Fibroblast of upper back skin (primary cell): ENCODE data around the gene PNO1.

ENCODE experiments used
- DNase-seq: peaks from one replicate; pipeline ENCODE4 v3.0.0-alpha.2; 2013

The PNO1 gene

DNA sequence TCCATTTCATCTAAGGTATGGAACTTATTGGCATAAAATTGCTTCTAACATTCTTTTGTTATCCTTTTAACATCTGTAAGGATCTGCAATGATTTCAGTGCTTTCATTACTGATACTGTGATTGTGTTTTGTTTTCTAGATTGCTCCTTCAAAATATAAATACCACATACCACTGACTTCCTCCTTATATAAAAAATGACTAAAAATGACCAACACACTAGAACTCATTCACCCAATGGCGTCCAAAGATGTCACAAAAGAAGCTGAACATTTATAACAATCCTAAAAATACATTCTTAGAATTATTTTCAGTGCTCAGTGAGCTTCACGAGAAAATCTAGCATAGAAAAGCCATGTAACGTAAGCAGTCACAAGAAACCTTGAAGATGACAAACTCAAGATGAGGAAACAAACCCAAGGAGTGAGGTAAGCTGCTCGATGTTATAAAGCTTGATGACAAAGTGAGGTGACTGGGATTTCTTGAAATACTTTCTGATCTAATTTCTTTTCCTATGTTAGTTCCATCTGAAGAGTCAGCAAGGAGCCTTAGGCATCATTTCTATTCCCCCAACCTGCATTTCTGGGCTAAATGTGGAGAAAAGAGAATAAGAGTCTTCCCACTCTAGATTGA is 42.6 kb downstream of the PNO1 start:
- no peak for DNase-seq

GRCh38 chr2:68203587-68203986 is 45.9 kb downstream of the PNO1 start:
- no peak for DNase-seq

- no peak for DNase-seq
Measured at GRCh38 chr2:68206793-68207192, 49.1 kb downstream of the PNO1 start.

- no peak for DNase-seq
Measured at GRCh38 chr2:68214381-68214780, 56.7 kb downstream of the PNO1 start.

DNA sequence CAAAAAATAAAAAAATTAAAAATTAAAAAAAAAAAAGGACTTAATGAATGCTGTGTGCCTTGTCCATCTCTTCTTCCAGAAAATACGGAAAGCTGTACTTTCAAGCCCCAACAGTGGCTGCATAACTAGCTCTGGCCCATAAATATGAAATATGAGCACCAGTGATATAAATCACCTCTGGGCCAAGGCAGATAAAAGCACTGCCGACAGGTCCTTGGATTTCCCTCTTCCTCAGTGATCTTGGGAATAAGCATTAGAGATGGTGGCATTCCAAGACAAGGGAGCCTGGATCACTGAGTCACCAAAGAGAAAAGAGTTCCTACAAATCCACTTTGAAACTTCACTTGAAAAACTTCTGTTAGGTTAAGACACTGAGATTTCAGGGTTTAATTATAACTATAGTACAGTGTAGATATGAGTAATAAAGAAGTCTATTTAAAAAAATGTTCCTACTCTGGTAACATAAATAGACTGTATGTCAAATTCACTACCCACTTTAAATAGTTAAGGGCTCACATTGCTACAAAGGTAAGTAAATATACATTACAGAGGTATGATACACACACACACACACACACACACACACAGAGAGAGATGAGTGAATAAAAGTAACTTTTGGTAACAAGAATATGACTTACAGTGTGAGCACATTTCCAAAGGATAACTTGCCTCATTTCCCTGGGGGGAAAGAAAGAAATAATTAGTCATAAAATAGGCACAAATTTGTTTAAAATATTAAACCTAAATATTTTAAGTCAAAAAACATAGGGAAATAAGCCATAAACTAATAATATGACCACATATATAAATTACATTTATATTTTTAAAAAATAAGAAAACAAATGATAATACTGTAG is 59.0 kb downstream of the PNO1 start:
- peak; percentile 82 for DNase-seq

DNA sequence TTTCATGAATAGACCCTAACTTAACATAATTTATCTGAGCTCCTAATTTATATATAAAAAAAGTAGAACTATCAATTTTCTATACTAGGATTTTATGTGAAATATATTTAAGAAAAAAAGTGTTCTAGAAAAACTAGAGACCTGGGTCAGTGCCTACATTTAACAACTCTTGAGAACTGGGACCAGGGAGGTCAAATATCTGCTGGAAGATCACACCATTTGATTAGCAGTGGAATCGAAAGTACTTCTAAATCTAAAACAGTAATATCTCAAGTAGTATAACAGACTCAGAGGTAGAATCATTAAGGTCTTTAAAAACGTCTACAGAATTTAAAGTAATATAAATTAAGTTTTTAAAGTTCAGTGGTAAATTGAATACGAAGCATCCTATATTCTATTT is 60.0 kb downstream of the PNO1 start:
- DNase-seq: no peak

GRCh38 chr2:68218343-68218901 is 60.7 kb downstream of the PNO1 start:
- no peak for DNase-seq

DNA sequence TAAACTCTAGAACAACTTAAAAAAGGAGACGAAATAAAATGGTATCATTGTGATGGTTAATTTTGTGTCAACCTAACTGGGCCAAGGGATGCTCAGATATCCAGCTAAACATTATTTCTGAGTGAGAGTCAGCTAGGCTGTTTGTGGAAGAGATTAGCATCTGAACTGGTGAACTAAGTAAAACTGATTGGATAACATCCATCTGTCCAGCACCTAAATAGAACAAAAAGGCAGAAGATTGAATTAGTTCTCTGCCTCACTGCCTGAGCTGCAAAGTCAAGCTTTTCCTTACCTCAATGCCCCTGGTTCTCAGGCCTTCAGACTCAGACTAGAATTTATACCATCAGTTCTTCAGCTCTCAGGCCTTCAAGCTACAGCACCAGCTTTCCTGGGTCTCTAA is 64.6 kb downstream of the PNO1 start:
- no peak for DNase-seq

DNA sequence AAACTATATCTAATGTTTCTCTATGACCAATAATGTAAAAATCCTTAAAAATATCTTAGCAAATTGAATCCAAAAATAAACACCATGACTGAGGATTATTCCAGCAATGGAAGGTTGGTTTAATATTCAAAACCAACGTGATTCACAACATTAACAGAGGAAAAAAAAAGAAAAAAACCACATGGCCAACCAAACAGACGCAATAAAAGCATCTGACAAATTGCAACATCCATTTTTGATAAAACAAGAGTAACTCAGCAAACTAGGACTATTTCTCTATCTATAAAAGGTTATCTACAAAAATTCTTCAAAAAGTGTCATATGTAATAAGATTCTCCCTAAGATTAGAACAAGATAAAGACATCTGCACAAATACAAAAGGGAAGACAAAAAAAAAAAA is 65.7 kb downstream of the PNO1 start:
- no peak for DNase-seq

DNA sequence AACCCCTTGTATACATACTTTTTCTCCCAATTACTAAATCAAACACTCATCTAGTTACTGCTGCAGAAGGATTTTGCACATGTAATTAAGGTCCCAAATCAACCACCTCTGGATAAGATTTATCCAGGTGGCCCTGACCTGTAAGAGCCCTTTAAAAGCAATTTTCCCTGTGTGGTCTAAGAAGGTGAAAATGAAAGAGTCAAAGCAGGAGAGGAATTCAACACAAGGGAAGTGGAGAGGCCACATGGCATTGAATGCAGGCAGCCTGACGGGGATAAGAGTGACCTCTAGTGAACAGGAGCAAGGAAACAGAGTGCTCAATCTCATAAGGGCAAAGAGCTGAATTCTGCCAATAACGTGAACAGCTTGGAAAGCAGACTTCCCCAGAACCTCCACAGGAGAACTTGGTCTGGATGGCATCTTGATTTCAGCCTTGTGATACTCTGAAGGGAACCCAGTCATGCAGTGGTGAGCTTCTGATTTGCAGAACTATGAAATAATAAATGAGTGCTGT is 67.5 kb downstream of the PNO1 start:
- no peak for DNase-seq
